Pancreas (tissue), 10 donors: ENCODE data around the gene ART3. TPM values are rescaled to one million over a fixed set of nuclear protein-coding genes. Genes with fewer than 3 reads are reported as not detected.
A peak's percentile ranks its signal among the peaks of the same experiment; 100 is the strongest.

Source experiments
- ATAC-seq, 4 donors: fragments of 200-7000 bp; cut with Tn5 transposase; one replicate each; pipeline versions ENCODE4 v1.8.0 to v1.9.1; 2020; ENCODE audit warnings: mild to moderate bottlenecking in 4 of 4, moderate library complexity in 4 of 4
- DNase-seq, 6 donors: peaks; one replicate each; pipeline ENCODE4 v3.0.0-alpha.2; 2020
- FAIRE-seq: peaks from 2 replicates; lab custom pipeline; 2012; peaks lifted over from hg19 to GRCh38; lab: Jason Lieb, UNC
- H3K27ac ChIP-seq, 4 donors: fragments of 200-600 bp; sonication (generic); 1 replicate in 3 of 4; 2 replicates in 1 of 4; pipeline versions ENCODE4 v1.5.0 to v1.8.0; 2020
- H3K27me3 ChIP-seq, 4 donors: fragments of 200-600 bp; one replicate each; pipeline ENCODE4 v1.8.0; 2021
- H3K36me3 ChIP-seq, 3 donors: fragments of 200-600 bp; sonication (generic) in 1 of 3; one replicate each; pipeline versions ENCODE4 v1.5.0 to v1.8.0; 2020 to 2021
- H3K4me1 ChIP-seq, 3 donors: fragments of 200-600 bp; one replicate each; pipeline ENCODE4 v1.8.0; 2021
- H3K4me3 ChIP-seq, 4 donors: fragments of 200-600 bp; sonication (generic) in 2 of 4; one replicate each; pipeline versions ENCODE4 v1.5.0 to v1.8.0; 2020 to 2021
- H3K9me3 ChIP-seq, 4 donors: fragments of 200-600 bp; one replicate each; pipeline ENCODE4 v1.8.0; 2021
- CTCF ChIP-seq, 4 donors: fragments of 200-600 bp; sonication (generic) in 3 of 4; IDR thresholded peaks; one replicate each; pipeline versions ENCODE4 v1.5.0 to v1.8.0; 2021; ENCODE audit warnings: antibody characterized with exemption in 4 of 4
- WGBS, 2 donors: extraction: QIAGEN DNeasy Blood & Tissue Kit; methylation state at CpG; one replicate each; pipeline ENCODE4 v1.1.7; 2013; 5-methylcytosine and 5-hydroxymethylcytosine counted together
- intact Hi-C, 3 donors: fragments of 100-400 bp; cut with DNase I; formaldehyde crosslinking; loops; one replicate each; pipeline versions ENCODE4 v1.11.1 to v1.14.2; 2022
- polyA plus RNA-seq, 2 donors: library from polyadenylated mRNA; stranded (reverse); fragments of 200-250 nt; gene quantifications; one replicate each; pipeline ENCODE4 v1.2.3, GENCODE V29; 2013
- total RNA-seq, 6 donors: library from RNA; stranded (reverse); fragmentation: NEBNext Ultra II Directional in 4 of 6; extraction: Animal tissue kit (Norgen Biotek cat#: 25700) in 4 of 6; gene quantifications; one replicate each; pipeline versions ENCODE4 v1.2.1 to v1.2.4, GENCODE V29; 2021 to 2023
- donor health status: healthy with polysubstance abuse.
- donor health status: DM: no; HTN: no; CAD: no; lungs with moderate emphysema.
- donor health status: DM: no; HTN: no; CAD: no.
- donor health status: control.
- donor health status: control.
- donor health status: Bipolar disorder and iron deficiency.
- donor health status: DM: yes; HTN: yes; CAD: no.
- donor health status: DM: no; HTN: no; CAD: no.
- donor health status: DM: no; HTN: no; CAD: no.
- donor health status: DM: yes; HTN: yes; CAD: no.

Gene ART3
- total and polyA plus RNA-seq, 8 donors, result 0.32 to 14.4 (median 4.9) TPM

- no peak for DNase-seq
- Histone ChIP-seq H3K27me3 (no peaks in the 10 kb centered on the region), H3K27ac (no peak overlapping the region), H3K4me1 (peaks cover 0 to 9% (median 9%) of the 10 kb centered on the region in 3 donors), H3K4me3 (no peak overlapping the region), H3K9me3 (no peaks in the 10 kb centered on the region), H3K36me3 (no peaks in the 10 kb centered on the region)
- intact Hi-C loops, result no loop called here
- FAIRE-seq, result no peak
- no peak for ATAC-seq
- 59 to 69% methylated on average over 2 of the region's 2 CpGs for WGBS, 2 donors
- TF ChIP-seq CTCF (IDR thresholded peaks at IDR 0.05), result no peak
These were observed 78.8 kb downstream of the ART3 start for GRCh38 chr4:76153356-76153755.

GRCh38 chr4:76155979-76156378 lies 81.5 kb downstream of the ART3 start:
- no peak overlapping the region for H3K4me3 ChIP-seq
- H3K36me3 ChIP-seq, result peaks cover 0 to 18% (median 0%) of the 10 kb centered on the region in 3 donors
- H3K27me3 ChIP-seq, result no peaks in the 10 kb centered on the region
- TF ChIP-seq CTCF (IDR thresholded peaks at IDR 0.05), result no peak
- no peak overlapping the region for H3K27ac ChIP-seq
- H3K9me3 ChIP-seq, result no peaks in the 10 kb centered on the region
- intact Hi-C loops, result no loop called here
- peak in 1 of 4 donors; percentile 49 for ATAC-seq
- no peak for FAIRE-seq
- no peaks in the 10 kb centered on the region for H3K4me1 ChIP-seq
- WGBS, 2 donors, result 68 to 69% methylated on average over 3 of the region's 3 CpGs
- no peak for DNase-seq

- WGBS, 2 donors, result 2 to 5% methylated on average over 2 of the region's 2 CpGs
- Histone ChIP-seq H3K36me3 (peaks cover 0 to 24% (median 0%) of the 10 kb centered on the region in 3 donors), H3K27ac (peak overlapping the region in 1 of 4 donors; percentile 6), H3K4me3 (no peak overlapping the region), H3K27me3 (no peaks in the 10 kb centered on the region), H3K4me1 (no peaks in the 10 kb centered on the region), H3K9me3 (no peaks in the 10 kb centered on the region)
- peak in 1 of 4 donors; percentile 54 for ATAC-seq
- no peak for FAIRE-seq
- DNase-seq, result no peak
- no peak for TF ChIP-seq CTCF (IDR thresholded peaks at IDR 0.05)
- intact Hi-C loops, result no loop called here
These were observed 82.1 kb downstream of the ART3 start for GRCh38 chr4:76156635-76157034.

GRCh38 chr4:76160355-76160754 lies 85.8 kb downstream of the ART3 start:
- FAIRE-seq (no peak), DNase-seq (no peak), ATAC-seq (no peak)
- H3K4me1 ChIP-seq, result no peaks in the 10 kb centered on the region
- H3K27ac ChIP-seq, result no peak overlapping the region
- TF ChIP-seq CTCF (IDR thresholded peaks at IDR 0.05), result no peak
- peaks cover 0 to 52% (median 9%) of the 10 kb centered on the region in 3 donors for H3K36me3 ChIP-seq
- intact Hi-C loops, result no loop called here
- no peaks in the 10 kb centered on the region for H3K9me3 ChIP-seq
- H3K27me3 ChIP-seq, result no peaks in the 10 kb centered on the region
- no peak overlapping the region for H3K4me3 ChIP-seq
- 52 to 63% methylated on average over 2 of the region's 2 CpGs for WGBS, 2 donors

Other genes with a start within 250 kb of the ART3 start
- gene PPEF2, start 172.3 kb upstream of the ART3 start, total RNA-seq, result not detected
- not detected for gene PPEF2, start 172.3 kb upstream of the ART3 start, polyA plus RNA-seq
- gene NAAA, start 133.7 kb upstream of the ART3 start, total RNA-seq, result 10 to 100 TPM in 1 of 6 donors, 1 to 10 TPM in 5; 4.5 to 13.7 (median 9.0) TPM
- gene NAAA, start 133.7 kb upstream of the ART3 start, polyA plus RNA-seq, result 1 to 10 TPM; 3.5 to 9.7 TPM
- gene SDAD1, start 83.8 kb upstream of the ART3 start, total RNA-seq, result 10 to 100 TPM; 14.5 to 26.1 (median 22.3) TPM
- 10 to 100 TPM in 1 of 2 donors, 1 to 10 TPM in 1; 7.6 to 17.6 TPM for gene SDAD1, start 83.8 kb upstream of the ART3 start, polyA plus RNA-seq
- gene CXCL9, start 67.2 kb upstream of the ART3 start, total RNA-seq, result under 1 TPM in 5 of 6 donors, not detected in 1; 0.05 to 0.87 (median 0.16) TPM
- under 1 TPM; 0.15 to 0.21 TPM for gene CXCL9, start 67.2 kb upstream of the ART3 start, polyA plus RNA-seq
- gene CXCL10, start 51.2 kb upstream of the ART3 start, total RNA-seq, result 1 to 10 TPM in 1 of 6 donors, under 1 TPM in 2, not detected in 3; 0.38 to 1.7 (median 0.83) TPM
- under 1 TPM; 0.19 to 0.34 TPM for gene CXCL10, start 51.2 kb upstream of the ART3 start, polyA plus RNA-seq
- 1 to 10 TPM in 4 of 6 donors, under 1 TPM in 2; 0.13 to 3.7 (median 2.2) TPM for gene CXCL11, start 38.6 kb upstream of the ART3 start, total RNA-seq
- gene CXCL11, start 38.6 kb upstream of the ART3 start, polyA plus RNA-seq, result under 1 TPM; 0.72 to 0.73 TPM
- gene NUP54, start 73.7 kb downstream of the ART3 start, total RNA-seq, result 10 to 100 TPM; 17.5 to 20.8 (median 19.2) TPM
- 10 to 100 TPM; 15.6 to 21.7 TPM for gene NUP54, start 73.7 kb downstream of the ART3 start, polyA plus RNA-seq
- 100 to 1,000 TPM in 1 of 6 donors, 10 to 100 TPM in 5; 65.4 to 123 (median 73.3) TPM for gene SCARB2, start 139.1 kb downstream of the ART3 start, total RNA-seq
- 10 to 100 TPM; 36.8 to 50.7 TPM for gene SCARB2, start 139.1 kb downstream of the ART3 start, polyA plus RNA-seq
- gene FAM47E, start 177.0 kb downstream of the ART3 start, total RNA-seq, result 10 to 100 TPM in 2 of 6 donors, 1 to 10 TPM in 4; 3.6 to 11.5 (median 7.3) TPM
- gene FAM47E, start 177.0 kb downstream of the ART3 start, polyA plus RNA-seq, result 10 to 100 TPM; 13.1 to 14.8 TPM
- 1 to 10 TPM; 1.7 to 6.5 (median 2.6) TPM for gene STBD1, start 232.0 kb downstream of the ART3 start, total RNA-seq
- gene STBD1, start 232.0 kb downstream of the ART3 start, polyA plus RNA-seq, result 1 to 10 TPM; 3.6 to 5.0 TPM